Vagina (tissue), 2 donors: ENCODE data around the gene SLC3A2. TPM values are rescaled to one million over a fixed set of nuclear protein-coding genes. Genes with fewer than 3 reads are reported as not detected.
A peak's percentile ranks its signal among the peaks of the same experiment; 100 is the strongest.

Source experiments
- DNase-seq, 2 donors: peaks; one replicate each; pipeline ENCODE4 v3.0.0-alpha.2; 2017; ENCODE audit errors: extremely low spot score in 2 of 2
- H3K27ac ChIP-seq: fragments of 200-600 bp; sonication (generic); one replicate; pipeline ENCODE4 v1.5.1; 2019
- H3K27me3 ChIP-seq: fragments of 200-600 bp; sonication (generic); one replicate; pipeline ENCODE4 v1.5.1; 2019
- H3K36me3 ChIP-seq, 2 donors: fragments of 200-600 bp; sonication (generic); one replicate each; pipeline ENCODE4 v1.5.1; 2017 to 2019
- H3K4me1 ChIP-seq: fragments of 200-600 bp; sonication (generic); one replicate; pipeline ENCODE4 v1.5.1; 2019
- H3K4me3 ChIP-seq, 2 donors: fragments of 200-600 bp; sonication (generic); 1 replicate in 1 of 2; 2 replicates in 1 of 2; pipeline ENCODE4 v1.5.1; 2016 to 2019
- H3K9me3 ChIP-seq: fragments of 200-600 bp; sonication (generic); one replicate; pipeline ENCODE4 v1.5.1; 2019
- POLR2A ChIP-seq, 2 donors: fragments of 450-650 bp; IDR thresholded peaks; one replicate each; pipeline ENCODE4 v1.6.1; 2017; ENCODE audit warnings: antibody characterized with exemption in 2 of 2, mild to moderate bottlenecking in 2 of 2, moderate library complexity in 2 of 2
- POLR2AphosphoS5 ChIP-seq, 2 donors: sonication (generic); formaldehyde crosslinking; IDR thresholded peaks; one replicate each; pipeline ENCODE4 v1.9.0; 2017; ENCODE audit warnings: antibody characterized with exemption in 2 of 2, mild to moderate bottlenecking in 2 of 2, low read depth in 1 of 2; ENCODE audit not compliant: insufficient read depth in 1 of 2
- intact Hi-C: fragments of 100-400 bp; cut with DNase I; formaldehyde crosslinking; loops from one replicate; pipeline ENCODE4 v1.15.1; 2023
- total RNA-seq: library from RNA; depleted of rRNA; stranded (reverse); fragments of >200 nt; gene quantifications from one replicate; pipeline ENCODE4 v1.2.3, GENCODE V29; 2016
- TF ChIP-seq, protein P1 (sequence below), 3 experiments: fragments of 450-650 bp in 2 of 3; fragments of 200-600 bp in 1 of 3; sonication (generic) in 1 of 3; IDR thresholded peaks; one replicate each; pipeline ENCODE4 v1.5.1; 2017 to 2019; ENCODE audit warnings: antibody characterized with exemption in 3 of 3, mild to moderate bottlenecking in 2 of 3, moderate library complexity in 2 of 3

The SLC3A2 gene
- total RNA-seq, 1 donor from 2014 or later, result 169 TPM

GRCh38 chr11:62879235-62879978, 1.3 kb upstream of the SLC3A2 start:
- Histone ChIP-seq H3K4me3 (peak overlapping the region; percentile 98 to 100), H3K4me1 (peaks cover 44% of the 10 kb centered on the region), H3K9me3 (no peaks in the 10 kb centered on the region), H3K27ac (peak overlapping the region; percentile 100), H3K27me3 (no peaks in the 10 kb centered on the region), H3K36me3 (peaks cover 0 to 19% of the 10 kb centered on the region in 2 donors)
- intact Hi-C loops, result no loop called here
- TF ChIP-seq POLR2AphosphoS5 (IDR thresholded peaks at IDR 0.05; ENCODE audit: insufficient read depth in 1 of 2, low read depth in 1 of 2), result no peak
- TF ChIP-seq, protein P1, sequence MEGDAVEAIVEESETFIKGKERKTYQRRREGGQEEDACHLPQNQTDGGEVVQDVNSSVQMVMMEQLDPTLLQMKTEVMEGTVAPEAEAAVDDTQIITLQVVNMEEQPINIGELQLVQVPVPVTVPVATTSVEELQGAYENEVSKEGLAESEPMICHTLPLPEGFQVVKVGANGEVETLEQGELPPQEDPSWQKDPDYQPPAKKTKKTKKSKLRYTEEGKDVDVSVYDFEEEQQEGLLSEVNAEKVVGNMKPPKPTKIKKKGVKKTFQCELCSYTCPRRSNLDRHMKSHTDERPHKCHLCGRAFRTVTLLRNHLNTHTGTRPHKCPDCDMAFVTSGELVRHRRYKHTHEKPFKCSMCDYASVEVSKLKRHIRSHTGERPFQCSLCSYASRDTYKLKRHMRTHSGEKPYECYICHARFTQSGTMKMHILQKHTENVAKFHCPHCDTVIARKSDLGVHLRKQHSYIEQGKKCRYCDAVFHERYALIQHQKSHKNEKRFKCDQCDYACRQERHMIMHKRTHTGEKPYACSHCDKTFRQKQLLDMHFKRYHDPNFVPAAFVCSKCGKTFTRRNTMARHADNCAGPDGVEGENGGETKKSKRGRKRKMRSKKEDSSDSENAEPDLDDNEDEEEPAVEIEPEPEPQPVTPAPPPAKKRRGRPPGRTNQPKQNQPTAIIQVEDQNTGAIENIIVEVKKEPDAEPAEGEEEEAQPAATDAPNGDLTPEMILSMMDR (IDR thresholded peaks at IDR 0.05), result no peak
- TF ChIP-seq POLR2A (IDR thresholded peaks at IDR 0.05), result no peak
- no peak for DNase-seq

- intact Hi-C loops, result no loop called here
Measured at GRCh38 chr11:62880231-62880802, 379 bp upstream of the SLC3A2 start.

GRCh38 chr11:62881579-62882430, 1.1 kb downstream of the SLC3A2 start:
- H3K27me3 ChIP-seq, result no peaks in the 10 kb centered on the region
- H3K9me3 ChIP-seq, result no peaks in the 10 kb centered on the region
- TF ChIP-seq POLR2A (IDR thresholded peaks at IDR 0.05) (peak in 1 of 2 donors; percentile 7), POLR2AphosphoS5 (IDR thresholded peaks at IDR 0.05; ENCODE audit: insufficient read depth in 1 of 2, low read depth in 1 of 2) (peak in 1 of 2 donors; percentile 98)
- TF ChIP-seq, protein P1 (IDR thresholded peaks at IDR 0.05), result no peak
- intact Hi-C loops, result no loop called here
- DNase-seq, result peak; percentile 98 to 99
- peak overlapping the region; percentile 98 to 100 for H3K4me3 ChIP-seq
- H3K4me1 ChIP-seq, result peaks cover 58% of the 10 kb centered on the region
- H3K36me3 ChIP-seq, result peaks cover 0 to 43% of the 10 kb centered on the region in 2 donors
- peak overlapping the region; percentile 100 for H3K27ac ChIP-seq

More at GRCh38 chr11:62880231-62880802, 379 bp upstream of the SLC3A2 start:
- no peaks in the 10 kb centered on the region for H3K9me3 ChIP-seq
- TF ChIP-seq POLR2AphosphoS5 (IDR thresholded peaks at IDR 0.05; ENCODE audit: insufficient read depth in 1 of 2, low read depth in 1 of 2), result no peak
- TF ChIP-seq, protein P1 (IDR thresholded peaks at IDR 0.05), result no peak
- no peak for TF ChIP-seq POLR2A (IDR thresholded peaks at IDR 0.05)
- H3K4me1 ChIP-seq, result peaks cover 52% of the 10 kb centered on the region
- DNase-seq, result no peak
- H3K4me3 ChIP-seq, result peak overlapping the region; percentile 98 to 100
- peaks cover 0 to 28% of the 10 kb centered on the region in 2 donors for H3K36me3 ChIP-seq
- H3K27me3 ChIP-seq, result no peaks in the 10 kb centered on the region
- H3K27ac ChIP-seq, result peak overlapping the region; percentile 100

GRCh38 chr11:62882431-62882749, 1.7 kb downstream of the SLC3A2 start:
- Histone ChIP-seq H3K27me3 (no peaks in the 10 kb centered on the region), H3K36me3 (peaks cover 0 to 49% of the 10 kb centered on the region in 2 donors), H3K4me3 (peak overlapping the region; percentile 98 to 100), H3K4me1 (peaks cover 64% of the 10 kb centered on the region), H3K27ac (peak overlapping the region; percentile 100), H3K9me3 (no peaks in the 10 kb centered on the region)
- TF ChIP-seq, protein P1 (IDR thresholded peaks at IDR 0.05), result no peak
- TF ChIP-seq POLR2A (IDR thresholded peaks at IDR 0.05) (no peak), POLR2AphosphoS5 (IDR thresholded peaks at IDR 0.05; ENCODE audit: insufficient read depth in 1 of 2, low read depth in 1 of 2) (no peak)
- intact Hi-C loops, result no loop called here
- no peak for DNase-seq
